Activated naive CD4-positive, alpha-beta T cell treated with anti-CD3 and anti-CD28 coated beads for 36 hours (primary cell): Measurements from ENCODE around the gene LRCH1. TPM values are rescaled to one million over a fixed set of nuclear protein-coding genes. Genes with fewer than 3 reads are reported as not detected.

ENCODE experiments used
- CTCF ChIA-PET: fragments of 350-600 bp; sonication (Branson Sonifier 250); formaldehyde crosslinking; loops from one replicate; lab custom pipeline; 2021; ENCODE audit warnings: antibody characterized with exemption; lab: Charles Lee
- DNase-seq: peaks from one replicate; pipeline ENCODE4 v3.0.0-alpha.2; 2020
- H3K27ac Mint-ChIP-seq: one replicate; pipeline ENCODE4 v1.8.0; 2021; ENCODE audit warnings: mild to moderate bottlenecking, mixed read lengths
- H3K27me3 Mint-ChIP-seq: one replicate; pipeline ENCODE4 v1.8.0; 2021; ENCODE audit warnings: low read depth, mixed read lengths
- H3K36me3 Mint-ChIP-seq: one replicate; pipeline ENCODE4 v1.8.0; 2021; ENCODE audit warnings: low read depth, mixed read lengths
- H3K4me1 Mint-ChIP-seq: one replicate; pipeline ENCODE4 v1.8.0; 2021; ENCODE audit warnings: low read depth, mixed read lengths
- H3K4me3 Mint-ChIP-seq: one replicate; pipeline ENCODE4 v1.8.0; 2021; ENCODE audit warnings: mild to moderate bottlenecking, moderate library complexity, mixed read lengths
- H3K9me3 Mint-ChIP-seq: one replicate; pipeline ENCODE4 v1.8.0; 2021; ENCODE audit warnings: mixed read lengths
- intact Hi-C: fragments of 100-400 bp; cut with micrococcal nuclease; formaldehyde crosslinking; loops from one replicate; pipeline ENCODE4 v1.15.1; 2023
- total RNA-seq, 2 experiments: library from RNA; stranded (reverse); gene quantifications; one replicate each; pipeline ENCODE4 v1.2.3, GENCODE V29; 2021

LRCH1 gene
- total RNA-seq, 2 experiments from 2014 or later, result 14.6 to 15.1 TPM

GRCh38 chr13:46613409-46614049, 60.6 kb downstream of the LRCH1 start:
- Mint-ChIP-seq H3K36me3 (no peaks in the 10 kb centered on the region), H3K27ac (no peak overlapping the region)
- CTCF ChIA-PET, result no interaction called here

GRCh38 chr13:46614582-46614981, 61.6 kb downstream of the LRCH1 start:
- H3K27me3 Mint-ChIP-seq, result no peaks in the 10 kb centered on the region
- no peak overlapping the region for H3K27ac Mint-ChIP-seq
- no peaks in the 10 kb centered on the region for H3K9me3 Mint-ChIP-seq
- intact Hi-C loops, result no loop called here
- H3K36me3 Mint-ChIP-seq, result no peaks in the 10 kb centered on the region
- no peak for DNase-seq
- no peak overlapping the region for H3K4me3 Mint-ChIP-seq
- peaks cover 42% of the 10 kb centered on the region for H3K4me1 Mint-ChIP-seq
- CTCF ChIA-PET, result interaction anchor here (0.6 kb wide), 1 partner anchor 17 kb away, joined by 3 read pairs; no protein-coding TSS in a partner anchor

More at GRCh38 chr13:46613409-46614049, 60.6 kb downstream of the LRCH1 start:
- no peaks in the 10 kb centered on the region for H3K9me3 Mint-ChIP-seq
- H3K4me3 Mint-ChIP-seq, result no peak overlapping the region
- no peak for DNase-seq
- H3K27me3 Mint-ChIP-seq, result no peaks in the 10 kb centered on the region
- intact Hi-C loops, result no loop called here
- peaks cover 35% of the 10 kb centered on the region for H3K4me1 Mint-ChIP-seq

DNA sequence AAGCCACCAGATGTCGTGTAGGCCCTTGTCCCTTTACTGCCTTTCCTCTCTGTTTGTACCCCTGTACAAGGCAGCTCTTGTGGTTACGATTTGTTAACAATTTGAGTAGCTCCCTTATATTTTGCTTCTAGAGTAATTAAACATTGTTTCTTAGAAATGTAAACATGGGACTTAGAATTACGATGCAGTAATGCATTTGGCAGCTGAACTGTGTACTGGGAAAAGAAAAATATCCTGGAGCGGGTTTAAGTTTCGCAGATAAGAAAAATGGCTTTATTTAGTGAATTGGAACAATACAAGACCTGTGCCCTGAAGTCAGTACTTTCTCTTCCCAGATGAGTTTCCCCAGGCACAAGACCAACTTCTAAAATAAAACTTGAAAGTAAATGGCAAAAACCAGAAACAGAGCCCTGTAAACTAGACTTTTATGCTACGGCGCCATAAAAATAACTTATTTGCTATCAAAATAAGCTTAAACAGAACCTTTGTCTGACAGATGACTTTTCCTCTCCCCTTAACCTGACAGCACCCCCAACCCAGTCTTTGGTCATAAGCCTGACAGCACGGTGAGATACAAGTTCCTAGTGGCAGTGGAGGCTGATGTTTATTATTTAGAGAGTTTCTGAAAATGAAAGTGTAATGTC, 63.0 kb downstream of the LRCH1 start:
- intact Hi-C loops, result no loop called here
- Mint-ChIP-seq H3K4me3 (no peak overlapping the region), H3K27me3 (no peaks in the 10 kb centered on the region), H3K9me3 (no peaks in the 10 kb centered on the region), H3K27ac (no peak overlapping the region), H3K4me1 (peaks cover 47% of the 10 kb centered on the region), H3K36me3 (no peaks in the 10 kb centered on the region)
- no peak for DNase-seq
- CTCF ChIA-PET, result no interaction called here

- no peaks in the 10 kb centered on the region for H3K9me3 Mint-ChIP-seq
- no peak for DNase-seq
- H3K4me1 Mint-ChIP-seq, result peaks cover 53% of the 10 kb centered on the region
- H3K27ac Mint-ChIP-seq, result no peak overlapping the region
- H3K4me3 Mint-ChIP-seq, result no peak overlapping the region
- no peaks in the 10 kb centered on the region for H3K27me3 Mint-ChIP-seq
- no peaks in the 10 kb centered on the region for H3K36me3 Mint-ChIP-seq
- CTCF ChIA-PET, result interaction anchor here (0.8 kb wide), 1 partner anchor 23 kb away, joined by 3 read pairs; no protein-coding TSS in a partner anchor
- intact Hi-C loops, result no loop called here
These were observed 64.3 kb downstream of the LRCH1 start for GRCh38 chr13:46617229-46617721.

GRCh38 chr13:46617885-46618284, 64.9 kb downstream of the LRCH1 start:
- H3K27me3 Mint-ChIP-seq, result no peaks in the 10 kb centered on the region
- H3K36me3 Mint-ChIP-seq, result no peaks in the 10 kb centered on the region
- H3K4me1 Mint-ChIP-seq, result peaks cover 53% of the 10 kb centered on the region
- intact Hi-C loops, result no loop called here
- H3K4me3 Mint-ChIP-seq, result no peak overlapping the region
- no peak overlapping the region for H3K27ac Mint-ChIP-seq
- no peak for DNase-seq
- CTCF ChIA-PET, result interaction anchor here (0.8 kb wide), 1 partner anchor 22 kb away, joined by 3 read pairs; no protein-coding TSS in a partner anchor
- no peaks in the 10 kb centered on the region for H3K9me3 Mint-ChIP-seq

- Mint-ChIP-seq H3K4me3 (no peak overlapping the region), H3K4me1 (peaks cover 55% of the 10 kb centered on the region), H3K36me3 (no peaks in the 10 kb centered on the region), H3K27me3 (no peaks in the 10 kb centered on the region), H3K27ac (no peak overlapping the region), H3K9me3 (no peaks in the 10 kb centered on the region)
- intact Hi-C loops, result no loop called here
- CTCF ChIA-PET, result interaction anchor here (0.7 to 1.0 kb wide), 2 partner anchors 27 to 67 kb away, joined by 3 to 4 read pairs; no protein-coding TSS in a partner anchor
- no peak for DNase-seq
These were observed 65.8 kb downstream of the LRCH1 start for GRCh38 chr13:46618694-46619254.

DNA sequence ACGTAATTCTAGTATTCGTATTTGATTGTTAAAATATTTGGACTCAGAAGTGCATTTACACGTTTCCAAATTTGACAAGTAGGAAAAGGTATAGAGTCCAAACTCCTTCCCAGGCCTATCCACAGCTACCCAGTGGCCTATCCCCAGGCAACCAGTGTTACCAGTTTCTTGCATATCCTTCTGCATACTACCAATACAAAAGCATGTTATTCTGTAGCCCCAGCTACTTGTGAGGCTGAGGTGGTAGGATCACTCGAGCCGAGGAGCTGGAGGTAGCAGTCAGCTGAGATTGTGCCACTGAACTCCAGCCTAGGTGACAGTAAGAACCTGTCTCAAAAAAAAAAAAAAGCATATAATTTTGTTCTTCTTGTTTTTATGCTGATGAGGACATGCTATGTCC, 67.1 kb downstream of the LRCH1 start:
- H3K27ac Mint-ChIP-seq, result no peak overlapping the region
- H3K27me3 Mint-ChIP-seq, result no peaks in the 10 kb centered on the region
- no peaks in the 10 kb centered on the region for H3K9me3 Mint-ChIP-seq
- no peak for DNase-seq
- intact Hi-C loops, result no loop called here
- peaks cover 63% of the 10 kb centered on the region for H3K4me1 Mint-ChIP-seq
- no peak overlapping the region for H3K4me3 Mint-ChIP-seq
- no peaks in the 10 kb centered on the region for H3K36me3 Mint-ChIP-seq
- CTCF ChIA-PET, result interaction anchor here (1.0 kb wide), 1 partner anchor 68 kb away, joined by 3 read pairs; no protein-coding TSS in a partner anchor

DNA sequence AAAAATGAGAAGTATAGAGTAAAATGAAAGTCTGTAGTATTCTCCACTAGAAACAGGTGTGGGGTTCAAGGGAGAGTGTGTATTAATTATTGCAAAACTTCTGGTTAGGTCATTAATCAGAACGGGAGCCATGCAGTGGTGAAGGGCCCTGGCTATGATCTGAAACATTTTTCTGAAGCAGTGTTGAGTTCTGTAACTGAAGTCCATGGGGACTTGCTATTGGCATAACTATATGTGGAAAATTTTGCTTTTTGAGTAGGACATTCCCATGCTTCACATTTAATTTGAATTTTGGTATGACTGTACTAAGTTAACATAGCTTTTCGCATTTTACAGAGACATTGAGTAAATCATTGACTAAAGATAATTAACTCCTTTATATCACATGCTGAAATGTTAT, 67.5 kb downstream of the LRCH1 start:
- Mint-ChIP-seq H3K4me3 (no peak overlapping the region), H3K36me3 (no peaks in the 10 kb centered on the region), H3K4me1 (peaks cover 65% of the 10 kb centered on the region), H3K27ac (no peak overlapping the region), H3K9me3 (no peaks in the 10 kb centered on the region), H3K27me3 (no peaks in the 10 kb centered on the region)
- DNase-seq, result no peak
- CTCF ChIA-PET, result no interaction called here
- intact Hi-C loops, result no loop called here

DNA sequence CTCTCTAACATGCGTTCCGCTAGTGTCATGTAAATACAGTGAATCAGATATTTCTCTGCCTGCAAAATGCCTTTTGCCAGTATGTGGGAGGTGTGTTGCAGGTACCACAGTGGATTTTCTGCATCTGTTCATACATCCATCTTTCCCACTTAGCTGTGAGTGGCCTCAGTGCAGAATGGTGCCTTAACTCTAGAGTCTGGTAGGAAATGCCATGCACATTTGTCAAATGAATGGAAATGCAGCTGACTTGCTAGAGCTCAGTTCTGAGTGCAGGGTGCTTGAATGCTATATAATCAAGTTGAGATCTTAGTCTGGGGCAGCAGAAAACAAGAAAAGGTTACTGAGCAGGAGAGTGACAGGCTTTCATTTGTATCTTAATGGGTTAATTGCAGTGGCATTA, 68.2 kb downstream of the LRCH1 start:
- CTCF ChIA-PET, result no interaction called here
- no peak overlapping the region for H3K4me3 Mint-ChIP-seq
- no peaks in the 10 kb centered on the region for H3K36me3 Mint-ChIP-seq
- peaks cover 65% of the 10 kb centered on the region for H3K4me1 Mint-ChIP-seq
- DNase-seq, result no peak
- no peak overlapping the region for H3K27ac Mint-ChIP-seq
- no peaks in the 10 kb centered on the region for H3K27me3 Mint-ChIP-seq
- no peaks in the 10 kb centered on the region for H3K9me3 Mint-ChIP-seq
- intact Hi-C loops, result no loop called here

DNA sequence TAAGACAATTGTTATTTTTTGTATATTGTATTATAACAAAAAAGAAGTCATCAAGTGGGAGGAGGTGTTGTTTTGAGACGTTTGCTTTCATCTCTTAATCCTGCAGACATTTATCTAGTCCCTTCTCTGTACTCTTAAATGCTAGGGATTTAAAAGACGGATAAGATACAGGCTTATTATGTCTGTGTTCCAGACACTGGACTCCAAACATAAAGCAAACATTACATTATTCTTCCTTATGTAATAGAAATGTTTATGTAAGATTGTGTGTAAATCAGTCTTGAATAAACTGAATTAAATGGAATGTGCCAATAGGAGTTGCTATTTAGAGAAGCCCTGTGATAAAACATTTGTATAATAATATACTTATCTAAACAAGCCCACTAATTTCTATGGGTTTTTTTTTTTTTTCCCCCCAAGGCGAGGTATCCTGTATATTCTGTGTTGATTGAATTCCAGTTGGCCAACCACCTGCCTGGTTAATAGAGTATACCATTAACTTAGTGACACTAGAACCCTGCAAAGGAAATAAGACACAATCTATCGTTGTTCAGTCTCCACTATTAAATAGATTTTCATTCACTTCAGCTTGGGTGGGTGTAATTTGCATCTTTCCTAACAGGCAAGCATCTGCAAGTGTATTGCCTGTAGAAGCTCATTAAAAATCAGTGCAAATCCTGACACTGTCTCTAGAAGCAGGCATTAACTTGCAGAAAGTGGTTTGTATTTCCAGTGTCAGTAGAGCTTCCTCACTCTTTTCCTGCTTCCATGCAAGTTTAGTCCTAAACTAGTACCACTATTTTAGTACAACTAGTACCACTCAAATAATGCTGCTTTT, 69.0 kb downstream of the LRCH1 start:
- H3K36me3 Mint-ChIP-seq, result no peaks in the 10 kb centered on the region
- H3K27ac Mint-ChIP-seq, result no peak overlapping the region
- no peaks in the 10 kb centered on the region for H3K27me3 Mint-ChIP-seq
- H3K4me1 Mint-ChIP-seq, result peaks cover 64% of the 10 kb centered on the region
- intact Hi-C loops, result no loop called here
- CTCF ChIA-PET, result interaction anchor here (0.7 kb wide), 1 partner anchor 10 kb away, joined by 3 read pairs; no protein-coding TSS in a partner anchor
- H3K9me3 Mint-ChIP-seq, result no peaks in the 10 kb centered on the region
- no peak for DNase-seq
- no peak overlapping the region for H3K4me3 Mint-ChIP-seq

DNA sequence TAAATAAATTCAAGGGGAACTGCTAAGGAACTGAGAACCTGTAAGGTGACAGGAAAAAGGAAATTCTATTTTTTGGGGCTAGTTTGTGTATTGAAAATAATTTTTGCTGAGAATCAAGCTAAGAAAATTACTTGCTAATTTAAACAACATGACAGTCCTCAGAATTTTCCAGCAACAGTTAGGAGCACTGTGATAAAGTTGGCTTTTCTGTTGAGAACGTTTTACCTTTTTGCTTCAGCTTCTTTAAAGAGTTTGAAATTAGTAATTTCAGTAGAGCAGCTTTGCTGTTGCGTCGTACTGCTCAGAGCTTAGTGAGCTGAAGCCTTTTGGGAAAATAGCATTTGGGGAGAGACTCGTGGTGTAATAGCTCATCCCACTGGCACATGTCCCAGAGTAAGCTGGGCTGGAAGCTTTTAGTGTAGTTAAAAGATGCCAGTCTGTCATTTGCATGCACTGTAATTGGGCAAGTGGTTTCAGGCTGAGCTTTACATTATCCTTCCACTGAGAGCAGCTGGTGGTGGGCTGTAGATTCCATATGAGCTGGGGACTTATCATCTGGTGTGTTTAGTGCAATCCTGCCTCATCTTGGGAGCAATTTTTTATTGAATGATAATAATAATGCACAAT, 69.8 kb downstream of the LRCH1 start:
- intact Hi-C loops, result no loop called here
- DNase-seq, result no peak
- Mint-ChIP-seq H3K27ac (no peak overlapping the region), H3K27me3 (no peaks in the 10 kb centered on the region), H3K9me3 (no peaks in the 10 kb centered on the region), H3K36me3 (no peaks in the 10 kb centered on the region), H3K4me1 (peaks cover 62% of the 10 kb centered on the region), H3K4me3 (no peak overlapping the region)
- CTCF ChIA-PET, result interaction anchor here (0.7 to 1.0 kb wide), 2 partner anchors 11 to 20 kb away, joined by 3 read pairs; no protein-coding TSS in a partner anchor
